AG04450 (cell line): ENCODE results near the gene RGS17. TPM values are rescaled to one million over a fixed set of nuclear protein-coding genes. Genes with fewer than 3 reads are reported as not detected.

Experiments
- CTCF ChIA-PET: fragments of 300-600, 350-600 bp; formaldehyde crosslinking; extraction: SDS; loops from one replicate; lab custom pipeline; 2022; ENCODE audit warnings: antibody characterized with exemption, inconsistent platforms; lab: Charles Lee
- POLR2A ChIA-PET: fragments of 350-600 bp; formaldehyde crosslinking; extraction: SDS; loops from one replicate; lab custom pipeline; 2021; ENCODE audit warnings: antibody characterized with exemption, inconsistent platforms; lab: Yijun Ruan, JAX
- DNase-seq: peaks from one replicate; pipeline ENCODE4 v3.0.0-alpha.2; 2011; ENCODE audit warnings: low read depth, low spot score
- H3K27ac ChIP-seq: one replicate; pipeline ENCODE4 v1.5.1; 2012; ENCODE audit warnings: low read depth, low read length, control low read depth
- H3K27me3 ChIP-seq: one replicate; pipeline ENCODE4 v1.6.0; 2012; ENCODE audit warnings: low read length; ENCODE audit not compliant: control insufficient read depth, insufficient read depth
- H3K4me3 ChIP-seq: 2 replicates; pipeline ENCODE4 v1.5.1; 2011; ENCODE audit warnings: mild to moderate bottlenecking, low read depth, low read length, control low read depth
- H3K9me3 ChIP-seq: 2 replicates; pipeline ENCODE4 v1.5.1; 2012; ENCODE audit warnings: low read length; ENCODE audit not compliant: control insufficient read depth, insufficient read depth
- polyA plus RNA-seq: library from polyadenylated mRNA; depleted of rRNA; stranded (reverse); fragments of >200 nt; gene quantifications from 2 replicates; pipeline ENCODE4 v1.2.3, GENCODE V29; 2011
- TF ChIP-seq, protein P1 (sequence below): IDR thresholded peaks from 2 replicates; pipeline ENCODE4 v1.5.1; 2011; ENCODE audit warnings: low read depth, low read length, control low read depth, inconsistent platforms

Gene RGS17
- polyA plus RNA-seq, 1 experiment: 12.2 TPM

GRCh38 chr6:153104220-153104619 lies 26.9 kb downstream of the RGS17 start:
- CTCF ChIA-PET: interaction anchor here (1.1 kb wide), 1 partner anchor 72 kb away, joined by 3 read pairs; no protein-coding TSS in a partner anchor
- POLR2A ChIA-PET: no interaction called here
- H3K9me3 ChIP-seq: no peaks in the 10 kb centered on the region
- TF ChIP-seq, protein P1, sequence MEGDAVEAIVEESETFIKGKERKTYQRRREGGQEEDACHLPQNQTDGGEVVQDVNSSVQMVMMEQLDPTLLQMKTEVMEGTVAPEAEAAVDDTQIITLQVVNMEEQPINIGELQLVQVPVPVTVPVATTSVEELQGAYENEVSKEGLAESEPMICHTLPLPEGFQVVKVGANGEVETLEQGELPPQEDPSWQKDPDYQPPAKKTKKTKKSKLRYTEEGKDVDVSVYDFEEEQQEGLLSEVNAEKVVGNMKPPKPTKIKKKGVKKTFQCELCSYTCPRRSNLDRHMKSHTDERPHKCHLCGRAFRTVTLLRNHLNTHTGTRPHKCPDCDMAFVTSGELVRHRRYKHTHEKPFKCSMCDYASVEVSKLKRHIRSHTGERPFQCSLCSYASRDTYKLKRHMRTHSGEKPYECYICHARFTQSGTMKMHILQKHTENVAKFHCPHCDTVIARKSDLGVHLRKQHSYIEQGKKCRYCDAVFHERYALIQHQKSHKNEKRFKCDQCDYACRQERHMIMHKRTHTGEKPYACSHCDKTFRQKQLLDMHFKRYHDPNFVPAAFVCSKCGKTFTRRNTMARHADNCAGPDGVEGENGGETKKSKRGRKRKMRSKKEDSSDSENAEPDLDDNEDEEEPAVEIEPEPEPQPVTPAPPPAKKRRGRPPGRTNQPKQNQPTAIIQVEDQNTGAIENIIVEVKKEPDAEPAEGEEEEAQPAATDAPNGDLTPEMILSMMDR: no peak
- H3K27me3 ChIP-seq: no peaks in the 10 kb centered on the region
- no peak overlapping the region for H3K4me3 ChIP-seq
- no peak for DNase-seq
- H3K27ac ChIP-seq: no peak overlapping the region

DNA sequence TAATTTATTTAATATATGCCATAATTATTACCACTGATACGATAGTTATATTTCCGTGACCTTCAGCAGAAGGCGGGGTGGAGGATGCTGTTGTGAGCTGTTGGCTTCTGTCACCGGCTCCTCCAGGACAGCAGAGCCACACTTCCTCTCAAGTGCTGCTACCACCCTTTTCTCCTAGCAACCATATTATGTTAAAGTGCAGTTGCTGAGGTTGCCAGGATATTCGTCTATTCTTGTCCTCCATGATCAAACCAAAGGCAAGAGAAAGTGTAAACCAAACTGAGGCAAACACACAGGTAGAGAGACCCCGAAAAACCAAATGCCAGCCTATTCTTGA lies 27.8 kb downstream of the RGS17 start:
- CTCF ChIA-PET: no interaction called here
- POLR2A ChIA-PET: no interaction called here
- DNase-seq: no peak
- no peaks in the 10 kb centered on the region for H3K9me3 ChIP-seq
- no peak overlapping the region for H3K4me3 ChIP-seq
- H3K27me3 ChIP-seq: no peaks in the 10 kb centered on the region
- H3K27ac ChIP-seq: no peak overlapping the region
- TF ChIP-seq, protein P1: no peak

DNA sequence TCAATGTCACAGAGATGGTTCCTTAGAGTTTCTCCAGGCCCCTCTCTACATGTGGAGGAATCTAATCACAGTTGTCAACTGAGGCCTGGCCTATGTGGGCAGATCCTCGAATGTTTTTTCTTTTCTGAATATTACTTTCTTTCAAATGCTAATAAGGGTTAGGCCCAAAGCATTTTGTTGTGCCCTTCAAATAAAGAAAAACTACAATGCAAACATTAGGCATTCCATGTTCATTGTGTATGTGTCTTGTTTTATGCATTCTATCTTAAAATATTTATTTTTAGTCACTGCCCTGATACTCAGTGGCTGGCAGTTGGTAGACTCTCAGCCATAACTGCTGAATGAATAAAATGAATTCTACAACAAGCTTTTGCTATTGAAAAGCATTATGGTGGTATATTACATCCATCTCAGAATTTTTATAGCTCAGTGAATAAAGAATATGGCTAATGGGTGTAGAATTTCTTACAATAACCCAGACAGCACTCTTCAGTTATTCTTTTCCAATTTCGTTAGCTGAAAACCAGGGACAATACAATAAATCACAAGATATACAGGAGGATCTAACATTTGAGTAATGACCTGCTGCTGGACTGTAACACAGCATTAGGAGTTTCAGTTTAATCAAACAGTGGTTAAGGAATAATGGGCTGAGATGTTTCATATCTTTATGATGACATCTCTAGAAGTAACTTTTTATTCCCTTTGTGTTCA lies 28.3 kb downstream of the RGS17 start:
- Histone ChIP-seq H3K9me3 (no peaks in the 10 kb centered on the region), H3K4me3 (no peak overlapping the region), H3K27ac (no peak overlapping the region), H3K27me3 (no peaks in the 10 kb centered on the region)
- no peak for DNase-seq
- ChIA-PET POLR2A (no interaction called here), CTCF (no interaction called here)
- TF ChIP-seq, protein P1: no peak

DNA sequence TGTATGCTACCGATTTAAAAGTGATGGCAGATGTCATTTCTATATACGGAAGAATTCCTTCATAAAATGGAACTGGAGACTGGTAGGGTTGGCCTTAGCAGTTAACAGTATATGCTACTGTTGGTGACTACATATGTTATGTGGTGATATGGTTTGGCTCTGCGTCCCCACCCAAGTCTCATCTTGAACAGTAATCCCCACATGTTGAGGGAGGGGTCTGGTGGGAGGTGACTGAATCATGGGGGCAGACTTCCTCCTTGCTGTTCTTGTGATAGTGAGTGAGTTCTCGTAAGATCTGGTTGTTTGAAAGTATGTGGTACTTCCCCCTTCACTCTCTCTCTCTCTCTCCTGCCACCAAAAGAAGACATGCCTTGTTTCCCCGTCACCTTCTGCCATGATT lies 29.6 kb downstream of the RGS17 start:
- POLR2A ChIA-PET: no interaction called here
- no peak for DNase-seq
- no peaks in the 10 kb centered on the region for H3K27me3 ChIP-seq
- CTCF ChIA-PET: no interaction called here
- TF ChIP-seq, protein P1: no peak
- H3K4me3 ChIP-seq: no peak overlapping the region
- H3K9me3 ChIP-seq: no peaks in the 10 kb centered on the region
- no peak overlapping the region for H3K27ac ChIP-seq

DNA sequence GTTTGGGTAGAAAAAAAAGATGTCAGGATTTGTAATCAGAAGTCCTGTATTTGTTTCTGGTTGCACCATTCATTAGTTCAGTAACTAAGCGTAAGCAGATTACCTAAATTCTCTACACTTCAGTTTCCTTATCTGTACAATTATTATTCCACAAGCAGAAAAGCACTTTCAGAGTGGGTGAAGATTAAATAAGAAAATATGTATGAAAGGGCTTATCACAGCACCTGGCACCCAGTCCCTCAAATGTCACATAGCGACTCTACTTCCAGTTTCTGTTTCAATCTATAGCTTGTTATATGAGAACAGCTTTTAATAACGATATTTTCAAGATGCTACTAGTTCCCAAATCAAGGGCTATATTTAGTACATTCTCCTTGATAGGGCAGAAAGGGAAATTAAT lies 31.4 kb downstream of the RGS17 start:
- H3K27ac ChIP-seq: no peak overlapping the region
- TF ChIP-seq, protein P1: no peak
- CTCF ChIA-PET: interaction anchor here (1.0 to 1.3 kb wide), 2 partner anchors 9 to 66 kb away, joined by 3 read pairs; no protein-coding TSS in a partner anchor
- no peaks in the 10 kb centered on the region for H3K27me3 ChIP-seq
- H3K9me3 ChIP-seq: no peaks in the 10 kb centered on the region
- no peak for DNase-seq
- POLR2A ChIA-PET: no interaction called here
- no peak overlapping the region for H3K4me3 ChIP-seq
